NB4 (cell line): ENCODE measurements around the gene PAM16.

Experiments
- CTCF ChIP-seq: IDR thresholded peaks from one replicate; pipeline ENCODE4 v1.5.1; 2012; ENCODE audit warnings: low read depth, low read length
- MAX ChIP-seq: IDR thresholded peaks from 2 replicates; pipeline ENCODE4 v1.6.1; 2011; ENCODE audit warnings: low read depth, low read length
- MYC ChIP-seq: IDR thresholded peaks from 2 replicates; pipeline ENCODE4 v1.6.1; 2011; ENCODE audit warnings: low read depth, low read length
- POLR2A ChIP-seq: IDR thresholded peaks from 2 replicates; pipeline ENCODE4 v1.6.1; 2011; ENCODE audit warnings: mild to moderate bottlenecking; ENCODE audit not compliant: insufficient read length; ENCODE audit errors: extremely low read depth

DNA sequence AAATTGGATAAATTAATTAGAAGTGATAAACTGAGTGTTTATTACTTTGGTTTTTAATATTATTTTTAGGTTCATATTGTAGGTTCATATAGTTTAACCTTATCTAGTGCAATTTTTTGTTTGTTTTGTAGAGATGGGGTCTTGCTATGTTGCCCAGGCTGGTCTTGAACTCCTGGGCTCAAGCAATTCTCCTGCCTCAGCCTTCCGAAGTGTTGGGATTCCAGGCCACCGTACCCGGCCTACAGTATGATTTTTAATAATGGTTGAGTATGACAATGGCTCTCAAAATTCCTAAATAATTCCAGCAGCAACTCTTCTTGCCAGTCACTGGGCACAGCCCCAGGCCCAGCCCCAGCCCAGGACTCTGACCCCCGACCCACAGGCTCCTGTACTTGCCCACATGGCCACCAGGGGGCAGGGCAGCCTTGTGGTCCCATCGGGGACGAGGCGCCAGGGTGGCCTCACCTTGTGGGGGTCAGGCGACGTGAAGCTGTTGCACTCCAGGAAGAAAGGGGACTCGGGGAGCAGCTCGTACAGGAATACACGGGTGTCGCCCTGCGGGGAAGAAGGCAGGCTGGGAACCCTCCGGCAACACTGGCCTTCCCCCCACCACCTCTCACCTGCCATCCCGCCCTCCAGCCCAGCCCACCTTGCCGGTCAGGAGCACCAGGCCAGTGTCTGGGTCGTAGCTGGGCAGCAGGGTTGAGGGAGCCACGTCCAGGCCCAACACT lies 7.9 kb upstream of the PAM16 start:
- TF ChIP-seq POLR2A (no peak), CTCF (peak; percentile 78), MYC (no peak), MAX (no peak)
